WTC11 (cell line): ENCODE data around the gene FAM240A. TPM values are rescaled to one million over a fixed set of nuclear protein-coding genes. Genes with fewer than 3 reads are reported as not detected.

Experiments used
- ATAC-seq: fragments of 200-7000 bp; cut with Tn5 transposase; 2 replicates; pipeline ENCODE4 v1.10.0; 2021; ENCODE audit warnings: mild to moderate bottlenecking, moderate library complexity
- CTCF ChIA-PET: fragments of 300-600 bp; sonication (Branson Sonifier 250); formaldehyde crosslinking; loops from one replicate; lab custom pipeline; 2021; ENCODE audit warnings: antibody characterized with exemption; lab: Charles Lee
- POLR2A ChIA-PET: fragments of 350-600 bp; sonication (Branson Sonifier 250); formaldehyde crosslinking; loops from one replicate; lab custom pipeline; 2021; ENCODE audit warnings: antibody characterized with exemption; lab: Charles Lee
- DNase-seq: peaks from one replicate; pipeline ENCODE4 v3.0.0; 2021; ENCODE audit warnings: low spot score
- H3K27ac Mint-ChIP-seq: 2 replicates; pipeline ENCODE4 v1.8.0; 2021; ENCODE audit warnings: mixed read lengths
- H3K27me3 Mint-ChIP-seq: 2 replicates; pipeline ENCODE4 v1.8.0; 2021; ENCODE audit warnings: low read depth, mild to moderate bottlenecking, moderate library complexity, mixed read lengths
- H3K36me3 Mint-ChIP-seq: 2 replicates; pipeline ENCODE4 v1.8.0; 2021; ENCODE audit warnings: mixed read lengths
- H3K4me1 Mint-ChIP-seq: 2 replicates; pipeline ENCODE4 v1.8.0; 2022; ENCODE audit warnings: mixed read lengths
- H3K4me3 Mint-ChIP-seq: 2 replicates; pipeline ENCODE4 v1.8.0; 2021; ENCODE audit warnings: mild to moderate bottlenecking, moderate library complexity, mixed read lengths
- H3K9me3 Mint-ChIP-seq: 2 replicates; pipeline ENCODE4 v1.8.0; 2021; ENCODE audit warnings: mixed read lengths
- ATF2 ChIP-seq: sonication (generic); formaldehyde crosslinking; IDR thresholded peaks from 2 replicates; pipeline ENCODE4 v1.8.1; 2022; ENCODE audit warnings: low read depth, missing genetic modification reagents, borderline replicate concordance
- ATF3 ChIP-seq: sonication (generic); formaldehyde crosslinking; conservative IDR thresholded peaks from 2 replicates; pipeline ENCODE4 v1.8.1; 2022; ENCODE audit warnings: mild to moderate bottlenecking, missing genetic modification reagents
- CDX4 ChIP-seq: fragments of 250-450 bp; sonication (Bioruptor Pico); IDR thresholded peaks from 2 replicates; pipeline ENCODE4 v1.9.0; 2021; ENCODE audit warnings: moderate library complexity, mild to moderate bottlenecking, inconsistent platforms, borderline replicate concordance
- CTCF ChIP-seq: fragments of 200-600 bp; IDR thresholded peaks from 2 replicates; pipeline ENCODE4 v1.8.0; 2022; ENCODE audit warnings: antibody characterized with exemption
- ELF4 ChIP-seq: sonication (generic); formaldehyde crosslinking; IDR thresholded peaks from 2 replicates; pipeline ENCODE4 v1.8.1; 2022; ENCODE audit warnings: low read depth, mild to moderate bottlenecking, moderate library complexity, missing genetic modification reagents
- ETV6 ChIP-seq: sonication (generic); formaldehyde crosslinking; IDR thresholded peaks from 2 replicates; pipeline ENCODE4 v1.8.1; 2022; ENCODE audit warnings: mild to moderate bottlenecking, missing genetic modification reagents
- FOXK1 ChIP-seq: sonication (generic); formaldehyde crosslinking; IDR thresholded peaks from 2 replicates; pipeline ENCODE4 v1.8.0; 2022; ENCODE audit warnings: mild to moderate bottlenecking, moderate library complexity, missing genetic modification reagents
- FOXP4 ChIP-seq: sonication (generic); formaldehyde crosslinking; IDR thresholded peaks from 2 replicates; pipeline ENCODE4 v1.8.0; 2022; ENCODE audit warnings: mild to moderate bottlenecking, missing genetic modification reagents
- MAX ChIP-seq: sonication (generic); formaldehyde crosslinking; IDR thresholded peaks from 2 replicates; pipeline ENCODE4 v1.8.0; 2022; ENCODE audit warnings: mild to moderate bottlenecking, missing genetic modification reagents
- MXD4 ChIP-seq: fragments of 250-450 bp; sonication (Bioruptor Pico); IDR thresholded peaks from 2 replicates; pipeline ENCODE4 v1.8.0; 2021; ENCODE audit warnings: mild to moderate bottlenecking, moderate library complexity, borderline replicate concordance
- SMAD4 ChIP-seq: sonication (generic); formaldehyde crosslinking; IDR thresholded peaks from 2 replicates; pipeline ENCODE4 v1.8.0; 2022; ENCODE audit warnings: mild to moderate bottlenecking, missing genetic modification reagents
- STAT6 ChIP-seq: sonication (generic); formaldehyde crosslinking; conservative IDR thresholded peaks from 2 replicates; pipeline ENCODE4 v1.8.1; 2023; ENCODE audit warnings: mild to moderate bottlenecking, low read depth, missing genetic modification reagents, moderate library complexity
- TEAD4 ChIP-seq: sonication (generic); formaldehyde crosslinking; IDR thresholded peaks from 2 replicates; pipeline ENCODE4 v1.8.0; 2022; ENCODE audit warnings: mild to moderate bottlenecking, missing genetic modification reagents
- USF2 ChIP-seq: sonication (generic); formaldehyde crosslinking; IDR thresholded peaks from 2 replicates; pipeline ENCODE4 v1.8.1; 2023; ENCODE audit warnings: mild to moderate bottlenecking, missing genetic modification reagents, moderate library complexity
- ZNF138 ChIP-seq: sonication (generic); formaldehyde crosslinking; conservative IDR thresholded peaks from 2 replicates; pipeline ENCODE4 v1.8.1; 2022; ENCODE audit warnings: mild to moderate bottlenecking, moderate library complexity, missing genetic modification reagents
- ZNF416 ChIP-seq: fragments of 250-450 bp; sonication (Bioruptor Pico); IDR thresholded peaks from 2 replicates; pipeline ENCODE4 v1.9.0; 2021; ENCODE audit warnings: mild to moderate bottlenecking, inconsistent platforms
- ZNF512 ChIP-seq: sonication (generic); formaldehyde crosslinking; IDR thresholded peaks from 2 replicates; pipeline ENCODE4 v1.8.1; 2022; ENCODE audit warnings: missing genetic modification reagents, borderline replicate concordance
- ZNF532 ChIP-seq: fragments of 250-450 bp; sonication (Bioruptor Pico); IDR thresholded peaks from 2 replicates; pipeline ENCODE4 v1.9.0; 2021; ENCODE audit warnings: mild to moderate bottlenecking, borderline replicate concordance
- ZNF671 ChIP-seq: fragments of 250-450 bp; sonication (Bioruptor Pico); IDR thresholded peaks from 2 replicates; pipeline ENCODE4 v1.8.0; 2021; ENCODE audit warnings: mild to moderate bottlenecking
- total RNA-seq: library from RNA; stranded (reverse); gene quantifications from 3 replicates; pipeline ENCODE4 v1.2.3, GENCODE V29; 2021

Gene FAM240A
- total RNA-seq, 1 experiment from 2014 or later = 0.13 TPM

- ATAC-seq (no peak), DNase-seq (peak; percentile 7)
- peaks cover 3% of the 10 kb centered on the region for H3K9me3 Mint-ChIP-seq
- ChIA-PET POLR2A (no interaction called here), CTCF (no interaction called here)
- TF ChIP-seq FOXP4 (CRISPR knock-in tag) = no peak
- no peak for TF ChIP-seq ZNF138
- no peak for TF ChIP-seq USF2
- no peak for TF ChIP-seq ELF4 (CRISPR knock-in tag)
- no peak for TF ChIP-seq SMAD4 (CRISPR knock-in tag)
- no peak for TF ChIP-seq ETV6
- no peak for TF ChIP-seq TEAD4 (CRISPR knock-in tag)
- no peak for TF ChIP-seq ATF3 (CRISPR knock-in tag)
- no peak for TF ChIP-seq MXD4 (CRISPR knock-in tag)
- no peak for TF ChIP-seq CTCF
- TF ChIP-seq ATF2 (CRISPR knock-in tag) = no peak
- no peak for TF ChIP-seq ZNF671 (CRISPR knock-in tag)
- TF ChIP-seq MAX (CRISPR knock-in tag) = no peak
- TF ChIP-seq ZNF532 (CRISPR knock-in tag) = no peak
- TF ChIP-seq CDX4 = no peak
- no peak for TF ChIP-seq FOXK1 (CRISPR knock-in tag)
- no peak for TF ChIP-seq ZNF512 (CRISPR knock-in tag)
- TF ChIP-seq ZNF416 (CRISPR knock-in tag) = no peak
- no peak for TF ChIP-seq STAT6 (CRISPR knock-in tag)
- H3K4me3 Mint-ChIP-seq = no peak overlapping the region
- peaks cover 2% of the 10 kb centered on the region for H3K36me3 Mint-ChIP-seq
- no peaks in the 10 kb centered on the region for H3K4me1 Mint-ChIP-seq
- no peaks in the 10 kb centered on the region; the same call in 1 of the 2 replicates for H3K27me3 Mint-ChIP-seq
- no peak overlapping the region for H3K27ac Mint-ChIP-seq
Measured at GRCh38 chr3:46669191-46669999, 57.1 kb downstream of the FAM240A start.
